CD4-positive, alpha-beta memory T cell (primary cell): ENCODE data around the gene CRTC2. TPM values are rescaled to one million over a fixed set of nuclear protein-coding genes. Genes with fewer than 3 reads are reported as not detected.
A peak's percentile ranks its signal among the peaks of the same experiment; 100 is the strongest.

Experiments
- CTCF ChIA-PET: fragments of 350-600 bp; sonication (Branson Sonifier 250); formaldehyde crosslinking; loops from one replicate; lab custom pipeline; 2021; ENCODE audit warnings: inconsistent platforms; ENCODE audit not compliant: partially characterized antibody; lab: Charles Lee
- POLR2A ChIA-PET: fragments of 350-600 bp; sonication (Branson Sonifier 250); formaldehyde crosslinking; loops from one replicate; lab custom pipeline; 2021; ENCODE audit not compliant: partially characterized antibody; lab: Charles Lee
- DNase-seq, 5 donors: peaks; one replicate each; pipeline versions ENCODE4 v3.0.0 to v3.0.0-alpha.2; 2020 to 2022; ENCODE audit warnings: mixed read lengths in 1 of 5
- H3K27ac ChIP-seq: one replicate; pipeline ENCODE4 v1.7.0; 2013; ENCODE audit warnings: low read depth, low read length
- H3K27me3 ChIP-seq: 2 replicates; pipeline ENCODE4 v1.7.0; 2013; ENCODE audit warnings: mild to moderate bottlenecking, low read length, moderate library complexity; ENCODE audit not compliant: insufficient read depth
- H3K36me3 ChIP-seq: 2 replicates; pipeline ENCODE4 v1.7.0; 2013; ENCODE audit warnings: mild to moderate bottlenecking, low read length, moderate library complexity; ENCODE audit not compliant: insufficient read depth
- H3K4me1 ChIP-seq: 2 replicates; pipeline ENCODE4 v1.7.0; 2013; ENCODE audit warnings: mild to moderate bottlenecking, low read length, moderate library complexity; ENCODE audit not compliant: insufficient read depth
- H3K4me3 ChIP-seq, 2 donors: one replicate each; pipeline ENCODE4 v1.7.0; 2013; ENCODE audit warnings: low read length in 2 of 2, mild to moderate bottlenecking in 1 of 2
- H3K9me3 ChIP-seq, 2 donors: one replicate each; pipeline ENCODE4 v1.7.0; 2013; ENCODE audit warnings: low read length in 2 of 2, control low read depth in 1 of 2; ENCODE audit not compliant: control insufficient read depth in 1 of 2
- H3K27ac Mint-ChIP-seq, 7 donors: one replicate each; pipeline ENCODE4 v1.8.0; 2020 to 2021; ENCODE audit warnings: mixed read lengths in 7 of 7, mild to moderate bottlenecking in 6 of 7, inconsistent platforms in 3 of 7, moderate library complexity in 3 of 7
- H3K27me3 Mint-ChIP-seq, 2 donors: one replicate each; pipeline ENCODE4 v1.8.0; 2020 to 2021; ENCODE audit warnings: mixed read lengths in 2 of 2
- H3K36me3 Mint-ChIP-seq, 2 donors: one replicate each; pipeline ENCODE4 v1.8.0; 2020 to 2021; ENCODE audit warnings: mixed read lengths in 2 of 2, inconsistent platforms in 1 of 2, mild to moderate bottlenecking in 1 of 2
- H3K4me1 Mint-ChIP-seq, 4 donors: one replicate each; pipeline ENCODE4 v1.8.0; 2020 to 2021; ENCODE audit warnings: mixed read lengths in 4 of 4, mild to moderate bottlenecking in 1 of 4
- H3K4me3 Mint-ChIP-seq, 8 donors: one replicate each; pipeline ENCODE4 v1.8.0; 2020 to 2021; ENCODE audit warnings: mixed read lengths in 8 of 8, mild to moderate bottlenecking in 7 of 8, moderate library complexity in 6 of 8, inconsistent platforms in 3 of 8
- H3K9me3 Mint-ChIP-seq, 8 donors: one replicate each; pipeline ENCODE4 v1.8.0; 2020 to 2021; ENCODE audit warnings: mixed read lengths in 8 of 8, mild to moderate bottlenecking in 5 of 8, inconsistent platforms in 3 of 8, moderate library complexity in 1 of 8
- intact Hi-C: fragments of 100-400 bp; cut with micrococcal nuclease; formaldehyde crosslinking; loops from one replicate; pipeline ENCODE4 v1.15.1; 2023
- polyA plus RNA-seq, 2 donors: library from polyadenylated mRNA; unstranded; fragments of 300-500 nt; fragmentation: Illumina TruSeq; gene quantifications; one replicate each; pipeline ENCODE4 v1.2.3, GENCODE V29; 2021
- total RNA-seq, 2 experiments: library from RNA; stranded (reverse); gene quantifications; one replicate each; pipeline ENCODE4 v1.2.3, GENCODE V29; 2021

The CRTC2 gene
- total and polyA plus RNA-seq, 4 experiments from 2014 or later = 12.3 to 113 (median 83.0) TPM

- Histone ChIP-seq H3K27me3 (no peaks in the 10 kb centered on the region), H3K4me1 (no peaks in the 10 kb centered on the region), H3K36me3 (peaks cover 71% of the 10 kb centered on the region), H3K4me3 (no peak overlapping the region), H3K9me3 (no peaks in the 10 kb centered on the region), H3K27ac (no peak overlapping the region)
- Mint-ChIP-seq H3K36me3 (peaks cover 39 to 73% of the 10 kb centered on the region in 2 donors), H3K4me1 (peaks cover 0 to 8% (median 0%) of the 10 kb centered on the region in 4 donors), H3K4me3 (no peak overlapping the region), H3K27ac (peak overlapping the region in 2 of 7 donors; percentile 68 to 75), H3K27me3 (no peaks in the 10 kb centered on the region), H3K9me3 (no peaks in the 10 kb centered on the region)
- intact Hi-C loops = no loop called here
- ChIA-PET POLR2A (interaction anchor here (0.6 to 1.8 kb wide), 4 partner anchors 11 to 20 kb away, joined by 5 to 7 read pairs (median 6); partner anchors contain the start of genes DENND4B and GATAD2B), CTCF (interaction anchor here (0.9 to 1.4 kb wide), 2 partner anchors 12 kb away, joined by 3 to 6 read pairs; partner anchors contain the start of genes DENND4B and GATAD2B)
- no peak for DNase-seq
These were observed 23.7 kb downstream of the CRTC2 start for GRCh38 chr1:153934746-153935145.

GRCh38 chr1:153933955-153934354, 24.5 kb downstream of the CRTC2 start:
- CTCF ChIA-PET = interaction anchor here (0.9 to 1.4 kb wide), 2 partner anchors 11 to 13 kb away, joined by 3 to 6 read pairs; partner anchors contain the start of genes DENND4B and GATAD2B
- H3K9me3 Mint-ChIP-seq = no peaks in the 10 kb centered on the region

GRCh38 chr1:153933430-153933829, 25.0 kb downstream of the CRTC2 start:
- no peak for DNase-seq

More at GRCh38 chr1:153933955-153934354, 24.5 kb downstream of the CRTC2 start:
- Histone ChIP-seq H3K9me3 (no peaks in the 10 kb centered on the region), H3K4me1 (no peaks in the 10 kb centered on the region), H3K36me3 (peaks cover 63% of the 10 kb centered on the region), H3K27me3 (no peaks in the 10 kb centered on the region), H3K4me3 (no peak overlapping the region), H3K27ac (no peak overlapping the region)
- no peak for DNase-seq
- intact Hi-C loops = no loop called here
- Mint-ChIP-seq H3K4me1 (peaks cover 0 to 1% (median under 1%) of the 10 kb centered on the region in 4 donors), H3K36me3 (peaks cover 33 to 70% of the 10 kb centered on the region in 2 donors), H3K27ac (no peak overlapping the region), H3K27me3 (no peaks in the 10 kb centered on the region), H3K4me3 (no peak overlapping the region)
- POLR2A ChIA-PET = interaction anchor here (0.6 to 1.8 kb wide), 3 partner anchors 11 to 19 kb away, joined by 5 to 6 read pairs (median 6); partner anchors contain the start of genes DENND4B and GATAD2B

GRCh38 chr1:153932156-153933131, 26.0 kb downstream of the CRTC2 start:
- Histone ChIP-seq H3K27me3 (no peaks in the 10 kb centered on the region), H3K9me3 (no peaks in the 10 kb centered on the region), H3K4me1 (no peaks in the 10 kb centered on the region), H3K27ac (no peak overlapping the region), H3K36me3 (peaks cover 55% of the 10 kb centered on the region), H3K4me3 (no peak overlapping the region)
- ChIA-PET CTCF (no interaction called here), POLR2A (interaction anchor here (1.8 to 16.4 kb wide), 2 partner anchors 9 to 11 kb away, joined by 6 to 298 read pairs; partner anchors contain the start of genes DENND4B and GATAD2B)
- Mint-ChIP-seq H3K4me1 (peaks cover 0 to 10% (median 4%) of the 10 kb centered on the region in 4 donors), H3K4me3 (no peak overlapping the region), H3K9me3 (no peaks in the 10 kb centered on the region), H3K27me3 (no peaks in the 10 kb centered on the region), H3K27ac (peak overlapping the region in 2 of 7 donors; percentile 35 to 64), H3K36me3 (peaks cover 29 to 64% of the 10 kb centered on the region in 2 donors)
- intact Hi-C loops = no loop called here
- DNase-seq = no peak

More at GRCh38 chr1:153933430-153933829, 25.0 kb downstream of the CRTC2 start:
- Histone ChIP-seq H3K36me3 (peaks cover 60% of the 10 kb centered on the region), H3K27ac (no peak overlapping the region), H3K4me3 (no peak overlapping the region), H3K27me3 (no peaks in the 10 kb centered on the region), H3K4me1 (no peaks in the 10 kb centered on the region), H3K9me3 (no peaks in the 10 kb centered on the region)
- Mint-ChIP-seq H3K4me3 (no peak overlapping the region), H3K27ac (peak overlapping the region in 1 of 7 donors; percentile 30), H3K9me3 (no peaks in the 10 kb centered on the region), H3K4me1 (peaks cover 0 to 6% (median 0%) of the 10 kb centered on the region in 4 donors), H3K36me3 (peaks cover 33 to 68% of the 10 kb centered on the region in 2 donors), H3K27me3 (no peaks in the 10 kb centered on the region)
- CTCF ChIA-PET = no interaction called here
- POLR2A ChIA-PET = interaction anchor here (1.8 to 16.4 kb wide), 2 partner anchors 10 kb away, joined by 6 to 298 read pairs; partner anchors contain the start of genes DENND4B and GATAD2B
- intact Hi-C loops = no loop called here

GRCh38 chr1:153929981-153930948, 28.1 kb downstream of the CRTC2 start:
- Mint-ChIP-seq H3K4me3 (no peak overlapping the region), H3K4me1 (peaks cover 0 to 10% (median 5%) of the 10 kb centered on the region in 4 donors), H3K36me3 (peaks cover 13 to 44% of the 10 kb centered on the region in 2 donors), H3K9me3 (no peaks in the 10 kb centered on the region), H3K27me3 (no peaks in the 10 kb centered on the region), H3K27ac (no peak overlapping the region)
- POLR2A ChIA-PET = interaction anchor here (1.2 to 16.4 kb wide), 5 partner anchors 10 to 60 kb away, joined by 3 to 298 read pairs (median 9); partner anchors contain the start of genes DENND4B, JTB and RPS27
- peaks cover 33% of the 10 kb centered on the region for H3K36me3 ChIP-seq
- CTCF ChIA-PET = interaction anchor here (1.9 kb wide), 1 partner anchor 16 kb away, joined by 11 read pairs; the partner anchor contains the start of gene DENND4B
- H3K4me1 ChIP-seq = no peaks in the 10 kb centered on the region
- H3K4me3 ChIP-seq = no peak overlapping the region
- no peak for DNase-seq
- H3K9me3 ChIP-seq = no peaks in the 10 kb centered on the region
- intact Hi-C loops = no loop called here
- H3K27ac ChIP-seq = no peak overlapping the region
- H3K27me3 ChIP-seq = no peaks in the 10 kb centered on the region

GRCh38 chr1:153929426-153929825, 29.0 kb downstream of the CRTC2 start:
- ChIA-PET CTCF (interaction anchor here (1.9 kb wide), 1 partner anchor 17 kb away, joined by 11 read pairs; the partner anchor contains the start of gene DENND4B), POLR2A (interaction anchor here (1.2 to 16.4 kb wide), 6 partner anchors 9 to 61 kb away, joined by 3 to 298 read pairs (median 8); partner anchors contain the start of genes DENND4B, JTB and RPS27)
- Histone ChIP-seq H3K36me3 (peaks cover 25% of the 10 kb centered on the region), H3K27me3 (no peaks in the 10 kb centered on the region), H3K4me1 (peaks cover 1% of the 10 kb centered on the region), H3K9me3 (no peaks in the 10 kb centered on the region), H3K27ac (no peak overlapping the region), H3K4me3 (no peak overlapping the region)
- DNase-seq = no peak
- peaks cover 0 to 10% (median 6%) of the 10 kb centered on the region in 4 donors for H3K4me1 Mint-ChIP-seq
- H3K27me3 Mint-ChIP-seq = no peaks in the 10 kb centered on the region
- H3K36me3 Mint-ChIP-seq = peaks cover 6 to 35% of the 10 kb centered on the region in 2 donors
- no peaks in the 10 kb centered on the region for H3K9me3 Mint-ChIP-seq
- H3K4me3 Mint-ChIP-seq = no peak overlapping the region
- peak overlapping the region in 3 of 7 donors; percentile 24 to 47 (median 44) for H3K27ac Mint-ChIP-seq
- intact Hi-C loops = no loop called here
